GM21381 (cell line): Measurements from ENCODE around the gene HSPG2.
"Not testable (repeated sequence)": the region's sequence is repeated elsewhere in the genome, so short reads cannot be mapped to it uniquely, and the experiment has no call there.

Source experiments
- ATAC-seq: cut with Tn5 transposase; IDR thresholded peaks from one replicate; pipeline ENCODE4 v1.9.1; 2021; ENCODE audit warnings: mild to moderate bottlenecking, moderate library complexity; ENCODE audit not compliant: unreplicated experiment

The HSPG2 gene

DNA sequence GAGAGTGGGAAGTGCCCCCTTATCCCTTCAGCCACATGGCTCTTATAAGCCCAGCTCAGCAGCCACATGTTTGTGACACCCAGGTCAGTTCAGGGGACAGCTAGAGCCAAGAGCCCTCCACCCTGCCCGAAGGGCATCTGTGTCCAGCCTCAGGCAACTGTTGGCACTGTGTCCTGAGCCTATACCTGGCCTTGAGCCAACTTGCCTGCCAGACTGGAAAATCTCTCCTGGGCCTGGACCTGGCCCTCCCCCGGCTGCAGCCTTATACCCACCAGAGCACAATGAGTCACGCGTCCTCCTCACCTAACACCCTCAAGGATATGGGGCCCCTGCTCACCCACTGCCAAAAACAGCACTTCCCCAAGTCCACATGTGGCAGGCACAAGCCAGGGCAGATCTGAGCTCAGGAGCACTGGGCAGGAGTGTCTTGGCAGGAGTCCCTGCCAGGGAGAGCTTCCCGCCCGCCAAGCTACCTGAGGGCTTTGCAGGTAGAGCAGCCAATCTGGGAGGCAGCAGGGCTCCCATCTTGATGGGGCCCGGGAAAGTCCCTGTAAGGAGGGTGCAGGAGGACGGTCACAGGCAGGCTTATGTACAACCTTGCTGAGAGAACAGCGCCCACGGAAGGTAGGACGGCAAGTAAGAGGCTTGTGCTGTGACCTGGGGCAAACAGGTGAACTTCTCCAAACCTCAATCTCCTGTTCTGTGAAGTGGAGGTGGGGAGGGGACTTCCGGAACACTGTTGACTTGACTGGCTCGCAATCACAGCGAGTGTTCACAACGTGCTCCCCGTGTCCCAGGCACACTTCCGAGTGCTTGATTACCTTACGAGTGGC lies 19.8 kb upstream of the HSPG2 start:
- no peak for ATAC-seq

DNA sequence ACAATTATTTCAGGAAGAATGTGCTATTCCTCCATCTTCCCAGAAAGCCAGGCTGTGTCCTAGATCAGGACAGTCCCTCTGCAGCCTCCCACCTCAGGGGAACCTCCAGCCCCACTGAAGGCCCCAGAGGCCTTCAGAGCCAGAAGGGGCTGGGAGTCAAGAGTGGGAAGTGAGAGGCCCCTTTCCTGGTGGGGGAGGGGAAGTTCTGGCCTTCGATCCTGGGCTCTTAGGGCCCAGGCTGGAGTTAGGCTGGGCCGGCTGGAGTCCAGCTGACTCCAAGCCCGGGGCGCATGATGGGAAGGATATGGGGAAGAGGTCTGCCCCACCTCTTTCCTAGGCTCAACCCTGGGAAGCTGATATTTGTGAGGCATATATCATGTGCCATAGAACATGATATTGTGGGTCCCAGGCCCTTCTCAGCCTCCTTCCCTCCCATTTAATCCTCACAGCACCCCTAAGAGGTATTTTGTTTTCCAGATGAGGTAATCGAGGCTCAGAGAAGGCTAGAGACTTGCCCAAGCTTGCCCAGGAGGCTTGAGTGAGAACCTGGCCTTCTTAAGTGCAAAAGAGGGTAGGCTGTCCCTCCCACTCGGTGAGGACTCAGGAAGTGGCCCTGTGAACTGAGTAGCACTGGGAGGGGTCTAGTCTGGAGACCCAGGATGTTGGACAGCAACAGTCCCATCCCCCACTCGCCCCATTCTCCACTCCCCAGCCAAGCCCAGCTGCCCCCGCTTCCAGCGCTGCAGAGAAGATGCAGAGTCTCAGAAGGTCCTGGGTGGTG lies 18.6 kb upstream of the HSPG2 start:
- no peak for ATAC-seq

DNA sequence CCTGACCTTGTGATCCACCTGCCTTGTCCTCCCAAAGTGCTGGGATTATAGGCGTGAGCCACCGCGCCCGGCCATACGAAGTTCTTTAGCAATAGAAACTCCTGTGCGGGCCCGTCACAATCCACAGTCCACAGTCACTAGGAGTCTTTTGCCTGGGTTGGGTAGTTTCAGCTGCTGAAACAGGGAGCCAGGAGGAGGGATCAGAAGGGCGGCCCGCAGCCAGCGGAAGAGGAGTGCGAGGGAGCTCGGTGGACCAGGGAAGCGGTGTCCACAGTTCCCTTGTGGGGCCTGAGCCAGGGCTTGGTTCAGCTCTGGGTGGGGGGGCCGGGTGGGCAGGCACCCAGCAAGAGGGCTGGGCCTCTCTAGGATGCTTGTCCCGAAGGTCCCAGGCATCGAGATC lies 17.9 kb upstream of the HSPG2 start:
- ATAC-seq: no peak

DNA sequence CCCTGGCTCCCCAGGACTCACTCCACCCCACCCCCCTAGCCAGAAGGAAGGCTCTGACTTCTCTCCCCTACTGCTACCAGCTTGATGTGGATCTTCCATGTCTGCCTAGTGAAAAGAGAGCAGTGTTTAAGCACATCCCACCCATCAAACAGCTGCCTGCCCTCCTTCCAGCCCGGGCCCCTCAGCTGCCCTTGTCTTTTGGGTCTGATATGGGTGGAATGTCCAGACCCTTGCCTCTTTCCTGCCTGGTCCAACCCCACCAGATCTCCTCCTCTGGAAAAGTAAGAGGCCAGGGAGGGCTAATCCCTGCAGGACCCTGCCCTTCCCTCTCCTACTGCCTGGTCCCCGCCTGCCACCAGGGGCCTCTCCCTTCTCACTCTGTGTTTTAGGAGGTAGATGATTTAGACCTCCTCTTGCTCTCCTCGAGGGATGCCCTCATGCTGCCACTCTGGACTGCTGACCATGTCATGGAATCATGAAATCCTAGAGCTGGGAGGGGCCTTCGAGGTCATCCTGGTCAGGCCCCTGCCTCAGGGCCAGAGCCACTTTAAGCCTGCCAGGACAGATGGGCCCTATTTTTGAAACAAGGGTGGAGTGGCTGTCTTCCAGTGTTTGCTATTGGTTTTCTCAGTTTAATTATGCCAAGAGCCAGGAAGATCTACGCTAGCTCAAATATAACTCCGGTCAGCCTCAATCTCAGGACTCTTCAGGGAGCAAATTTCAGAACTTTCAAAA lies 15.8 kb upstream of the HSPG2 start:
- ATAC-seq: no peak

DNA sequence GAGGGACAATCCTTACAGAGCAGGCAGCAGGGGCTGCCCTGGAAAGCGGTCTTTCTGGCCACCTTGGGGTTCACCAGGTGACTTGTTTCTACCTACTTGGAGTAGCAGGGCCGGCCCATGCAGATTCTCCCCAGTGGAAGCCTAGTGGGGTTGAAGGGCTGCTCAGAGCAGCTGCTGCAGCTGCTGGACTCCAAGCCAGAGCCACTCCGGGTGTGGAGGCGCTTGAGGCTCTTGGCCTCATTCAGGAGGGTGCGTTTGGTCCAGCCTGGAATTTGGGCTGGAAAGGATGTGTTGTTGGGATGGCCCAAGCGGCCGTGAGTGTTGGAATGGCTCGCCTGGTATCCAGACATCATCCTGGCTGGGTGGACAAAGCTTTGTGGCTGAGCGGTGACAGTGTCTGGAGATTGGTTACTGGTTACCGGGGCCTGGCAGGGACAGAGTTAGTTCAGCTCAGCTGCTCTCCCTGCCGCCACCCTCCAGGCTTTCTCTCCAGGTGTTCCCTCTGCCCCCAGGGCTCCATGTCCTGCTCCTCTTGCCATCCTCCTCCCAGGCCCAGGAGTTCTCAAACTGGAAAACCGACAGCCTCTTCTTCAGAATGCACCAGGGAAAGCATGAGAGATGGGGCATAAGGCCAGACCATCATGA lies 14.2 kb upstream of the HSPG2 start:
- ATAC-seq: no peak

DNA sequence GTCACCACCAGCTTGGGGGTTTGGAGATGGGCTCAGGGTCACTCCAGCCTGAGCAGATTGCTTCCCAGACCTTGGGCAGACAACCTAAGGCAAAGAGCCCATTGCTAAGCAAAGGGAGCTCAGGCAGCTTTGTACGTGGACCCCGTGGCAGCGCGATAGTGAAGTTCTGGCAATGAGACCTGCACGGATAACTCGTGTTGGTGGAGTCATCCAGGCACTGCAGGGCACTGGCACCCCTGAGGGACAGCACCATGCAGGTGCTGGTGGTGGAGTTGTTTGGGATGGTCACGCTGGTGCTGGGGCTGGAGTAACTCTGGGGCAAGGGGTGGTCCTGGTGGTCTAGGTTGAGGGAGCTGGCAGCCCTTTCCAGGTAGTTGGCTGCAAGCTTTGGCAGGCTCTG lies 13.6 kb upstream of the HSPG2 start:
- no peak for ATAC-seq

DNA sequence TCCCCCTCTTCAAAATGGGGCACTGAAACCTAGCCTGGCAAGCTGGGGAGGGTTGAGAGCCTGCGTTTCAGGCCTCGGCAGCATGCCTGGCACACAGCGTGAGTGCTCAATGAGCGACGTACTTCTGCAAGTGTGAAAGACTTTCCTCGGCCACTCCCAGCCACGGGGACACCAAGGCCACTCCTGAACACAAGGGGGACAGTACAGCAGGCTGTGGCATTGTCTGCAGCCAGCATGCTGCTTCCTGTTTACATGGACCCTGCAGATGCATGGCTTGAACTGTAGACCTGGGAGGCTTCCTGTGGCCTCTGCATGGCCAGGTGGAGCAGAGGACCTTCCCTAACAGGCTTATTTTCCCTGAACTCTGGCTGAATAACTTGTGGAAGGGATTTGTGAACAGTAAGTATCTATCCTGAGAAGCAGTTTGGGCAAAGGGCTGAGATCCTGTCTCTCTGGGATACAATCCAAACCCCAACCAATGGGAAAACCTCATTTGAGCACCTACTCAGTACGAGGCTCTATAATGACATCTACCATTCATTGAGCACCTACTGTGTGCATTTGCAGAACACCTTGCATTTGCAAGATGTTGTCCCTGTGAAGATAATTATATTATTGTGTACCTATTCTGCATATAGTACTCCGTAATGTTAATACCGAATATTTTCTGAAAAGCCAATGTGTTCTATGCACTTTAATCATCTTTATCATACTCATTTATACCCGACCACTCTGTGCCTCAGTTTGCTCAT lies 9.9 kb upstream of the HSPG2 start:
- no peak for ATAC-seq

DNA sequence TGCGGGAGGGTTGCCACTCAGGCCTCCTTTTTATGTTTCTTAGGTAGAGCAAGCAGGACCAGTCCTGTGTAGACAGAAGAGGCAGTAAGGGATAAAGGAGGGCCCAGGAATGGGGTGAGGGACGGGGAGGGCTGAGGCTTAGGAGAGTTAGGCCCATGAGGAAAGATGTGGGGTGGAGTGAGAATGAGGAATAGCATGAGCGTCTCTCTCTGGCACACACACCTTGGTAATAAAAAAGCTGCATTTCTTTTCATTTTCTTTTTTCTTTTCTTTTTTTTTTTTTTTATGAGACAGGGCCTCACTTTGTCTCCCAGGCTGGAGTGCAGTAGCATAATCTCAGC lies 7.6 kb upstream of the HSPG2 start:
- no peak for ATAC-seq

DNA sequence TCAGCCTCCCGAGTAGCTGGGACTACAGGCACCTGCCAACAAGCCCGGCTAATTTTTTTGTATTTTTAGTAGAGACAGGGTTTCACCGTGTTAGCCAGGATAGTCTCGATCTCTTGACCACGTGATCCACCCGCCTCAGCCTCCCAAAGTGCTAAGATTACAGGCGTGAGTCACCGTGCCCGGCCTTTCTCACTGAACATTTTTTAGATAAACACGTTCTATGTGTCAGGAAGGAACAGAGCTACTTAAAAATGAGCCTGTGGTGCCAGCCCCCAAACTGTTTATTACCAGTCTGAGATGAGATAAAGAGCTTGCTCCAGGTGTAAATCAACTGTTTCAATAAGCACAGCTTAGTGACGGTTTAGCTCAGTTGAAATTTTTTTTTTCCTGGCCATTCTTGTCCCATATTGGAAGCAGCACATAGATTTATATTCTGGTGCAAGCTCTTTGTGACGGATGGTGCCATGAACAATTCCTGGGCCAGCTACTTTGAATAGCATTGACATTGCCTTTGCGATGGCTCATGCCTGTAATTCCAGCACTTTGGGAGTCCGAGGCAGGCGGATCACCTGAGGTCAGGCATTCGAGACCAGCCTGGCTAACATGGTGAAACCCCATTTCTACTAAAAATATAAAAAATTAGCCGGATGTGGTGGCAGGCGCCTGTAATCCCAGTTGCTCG lies 6.0 kb upstream of the HSPG2 start:
- ATAC-seq: not testable (repeated sequence)

DNA sequence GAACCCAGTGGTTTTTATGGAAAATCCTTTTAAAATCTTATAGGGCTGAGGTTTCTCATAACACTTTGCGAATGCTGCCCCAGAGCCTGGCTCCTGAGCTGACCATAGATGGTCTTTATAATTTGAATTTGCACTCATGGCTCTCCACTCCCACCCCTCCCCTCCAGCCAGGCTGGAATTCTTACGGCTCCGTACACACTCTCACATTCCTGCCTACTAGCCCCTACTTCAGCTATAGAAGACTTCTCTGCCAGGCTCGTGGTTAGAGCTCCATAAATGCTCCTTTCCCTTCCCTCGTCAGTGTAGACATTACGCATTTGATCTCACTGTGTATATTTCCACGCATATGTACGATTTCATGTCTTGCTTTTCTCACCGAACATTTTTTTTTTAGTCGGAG lies 5.4 kb upstream of the HSPG2 start:
- no peak for ATAC-seq

DNA sequence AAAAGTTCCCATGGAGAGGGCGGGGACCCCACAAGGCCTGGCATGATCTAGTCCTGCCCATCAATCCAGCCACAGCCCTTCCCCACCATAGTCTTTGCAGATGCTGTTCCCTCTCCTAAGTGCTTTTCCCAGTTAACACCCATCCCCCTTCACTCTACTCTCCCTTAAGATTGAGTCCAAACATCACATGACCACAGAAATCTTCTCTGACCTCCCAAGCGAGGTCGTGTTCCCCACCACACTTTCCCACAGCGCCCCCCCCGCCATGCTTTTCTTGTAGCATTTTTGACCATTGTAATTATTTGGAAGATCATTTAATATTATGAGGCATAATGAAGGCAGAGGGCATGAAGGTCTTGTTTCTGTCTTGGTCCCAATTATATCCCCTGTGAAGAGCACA lies 4.3 kb upstream of the HSPG2 start:
- ATAC-seq: no peak

DNA sequence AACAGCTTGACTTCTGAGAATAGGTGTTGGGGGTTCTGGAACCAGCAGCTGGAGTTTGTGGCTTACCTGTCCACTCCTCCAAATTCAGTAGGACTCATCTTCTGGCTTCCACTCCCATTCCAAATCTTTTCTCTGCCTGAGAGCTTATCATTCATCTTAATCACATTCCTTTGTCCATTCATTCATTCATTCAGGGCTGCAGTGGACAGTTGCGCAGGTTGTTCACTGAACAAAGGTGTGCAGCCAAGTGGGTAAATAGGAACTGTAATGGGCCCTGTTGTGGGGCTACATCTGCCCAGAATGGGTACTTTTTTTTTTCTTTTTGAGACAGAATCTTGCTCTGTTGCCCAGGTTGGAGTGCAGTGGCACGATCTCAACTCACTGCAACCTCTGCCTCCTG lies 3.4 kb upstream of the HSPG2 start:
- ATAC-seq: no peak

DNA sequence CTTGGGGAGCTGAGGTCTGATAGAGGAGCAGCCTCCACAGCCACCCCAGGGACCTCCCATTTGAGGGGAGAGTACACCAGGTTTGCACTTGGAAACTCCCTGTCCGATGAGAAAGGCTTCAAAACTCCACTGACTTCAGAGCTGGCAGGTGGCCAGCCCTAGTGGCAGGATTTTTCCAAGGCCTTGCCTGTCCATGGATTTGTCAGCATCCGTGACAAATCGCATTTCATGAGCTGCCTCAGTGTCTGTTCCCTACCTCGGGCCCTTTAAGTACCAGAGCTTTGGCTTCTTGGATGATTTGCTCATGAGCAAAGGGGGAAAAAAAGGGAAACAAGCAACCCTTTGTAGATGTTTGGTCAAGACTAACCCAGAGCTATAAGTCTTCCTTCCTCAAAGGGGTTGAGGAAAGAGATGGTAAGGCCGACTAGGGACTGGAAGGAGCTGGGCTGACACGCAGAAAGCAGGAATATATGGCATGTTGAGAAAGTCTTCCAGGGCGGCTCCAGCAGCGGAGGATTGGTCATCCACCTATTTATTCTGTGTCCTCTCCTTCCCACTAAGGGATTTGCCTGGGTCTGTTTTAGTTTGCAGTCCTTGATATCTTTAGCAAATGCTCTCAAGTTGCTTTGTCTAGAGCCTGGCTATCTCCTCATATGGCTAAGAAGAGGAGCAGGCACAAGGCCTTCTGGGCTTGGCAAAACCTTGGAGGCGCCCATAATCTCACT lies 2.7 kb upstream of the HSPG2 start:
- ATAC-seq: no peak

DNA sequence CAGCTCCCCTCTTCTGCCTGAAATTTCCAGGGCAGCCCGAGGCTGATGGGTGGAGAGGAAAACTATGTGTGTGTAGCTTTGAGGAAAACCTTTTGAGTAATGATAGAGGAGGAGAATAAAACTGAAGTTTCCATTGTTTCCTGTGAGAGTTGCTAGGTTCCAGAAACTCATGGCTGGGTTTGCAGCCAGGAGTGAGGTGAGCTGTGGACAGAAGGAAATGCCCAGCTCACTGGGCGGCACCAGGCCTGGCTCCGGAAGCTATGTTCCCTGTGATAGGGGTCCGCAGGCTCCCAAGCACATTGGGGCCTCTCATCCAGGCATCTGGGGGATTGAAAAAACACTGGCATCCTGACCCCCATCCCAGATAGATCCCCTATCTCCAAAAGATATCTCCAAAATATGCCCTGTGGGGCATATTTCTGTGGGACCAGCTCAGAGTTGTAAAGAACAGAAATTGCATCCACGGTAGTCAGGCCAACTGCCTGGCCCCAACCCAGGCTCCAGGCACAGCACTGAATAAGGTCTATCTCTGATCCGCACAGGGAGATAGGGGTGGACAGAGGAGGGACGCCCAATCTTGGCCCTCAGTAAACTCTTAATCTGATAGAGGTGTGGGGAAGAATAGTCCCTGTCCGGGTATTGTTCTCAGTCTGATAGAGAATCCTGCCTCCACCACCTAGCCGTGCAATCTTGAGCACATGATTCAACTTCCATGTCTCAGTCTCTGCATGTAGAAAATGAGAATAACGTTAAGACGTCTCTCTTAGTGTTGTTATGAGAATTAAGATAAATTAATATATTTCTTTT lies 1.8 kb upstream of the HSPG2 start:
- no peak for ATAC-seq

DNA sequence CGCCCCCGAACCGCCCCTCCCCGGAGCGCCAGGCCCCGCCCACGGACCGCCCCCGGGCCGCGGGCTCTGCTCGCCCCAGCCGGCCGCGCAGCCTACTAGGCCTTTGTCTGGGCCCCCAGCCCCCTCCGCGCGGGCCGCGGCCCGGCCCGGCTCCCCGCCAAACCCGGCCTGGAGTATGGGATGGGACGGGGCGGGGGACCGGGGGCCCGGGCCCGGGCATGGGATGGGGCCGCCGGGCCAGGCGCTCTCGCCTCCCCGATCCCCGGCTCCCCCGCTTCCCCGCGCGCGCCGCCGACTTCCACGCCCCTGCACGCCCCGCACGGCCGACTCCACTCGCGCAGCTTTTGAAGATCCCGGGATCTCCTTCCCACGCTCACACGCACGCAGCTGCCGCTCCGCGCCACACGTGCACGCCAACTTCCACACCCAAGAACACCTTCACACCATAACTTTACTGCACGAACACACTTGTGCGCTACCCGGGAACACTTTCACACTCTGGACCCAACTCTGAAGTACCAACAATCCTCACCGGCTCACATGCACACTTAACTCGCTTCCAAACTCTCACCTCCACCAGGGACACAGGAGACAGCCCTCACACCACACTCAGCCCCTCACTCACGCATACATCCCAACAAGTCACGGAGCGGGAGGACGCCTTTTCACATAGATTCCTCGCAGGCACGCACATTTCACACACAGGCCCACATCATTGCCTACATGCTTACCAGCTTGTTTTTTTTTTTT lies 437 bp upstream of the HSPG2 start:
- peak; percentile 69 for ATAC-seq

DNA sequence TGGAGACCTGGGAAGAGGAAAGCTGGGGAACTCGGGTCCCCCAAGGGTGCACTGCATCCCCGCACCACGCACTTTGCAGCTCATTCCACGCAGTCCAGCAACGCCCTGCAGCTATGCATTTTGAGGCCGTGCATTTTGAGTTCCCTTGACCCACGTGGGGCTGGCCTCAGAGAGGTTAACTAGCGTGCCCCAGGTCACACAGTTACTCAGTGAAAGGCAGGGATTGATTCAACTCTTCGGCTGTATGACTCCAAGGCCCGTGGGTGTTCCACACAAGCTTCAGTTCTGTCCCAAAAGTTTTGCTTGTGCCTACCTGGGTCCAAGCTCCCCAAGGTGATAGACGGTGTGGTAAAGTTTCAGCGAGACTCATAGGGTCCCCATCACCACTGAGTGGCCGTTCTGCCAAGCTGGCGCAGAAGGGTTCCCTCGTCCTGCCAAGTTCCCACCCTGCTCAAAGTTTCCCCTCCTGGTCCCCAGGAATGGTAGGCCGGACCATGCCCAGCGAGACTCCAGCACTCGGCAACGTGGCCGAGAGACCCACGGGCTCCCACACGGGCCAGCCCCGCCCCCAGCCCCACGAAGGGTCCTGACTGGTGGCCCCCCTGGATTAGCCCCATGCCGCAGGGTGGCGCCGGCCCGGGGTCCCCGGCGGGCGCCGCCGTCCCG lies 611 bp downstream of the HSPG2 start:
- no peak for ATAC-seq

DNA sequence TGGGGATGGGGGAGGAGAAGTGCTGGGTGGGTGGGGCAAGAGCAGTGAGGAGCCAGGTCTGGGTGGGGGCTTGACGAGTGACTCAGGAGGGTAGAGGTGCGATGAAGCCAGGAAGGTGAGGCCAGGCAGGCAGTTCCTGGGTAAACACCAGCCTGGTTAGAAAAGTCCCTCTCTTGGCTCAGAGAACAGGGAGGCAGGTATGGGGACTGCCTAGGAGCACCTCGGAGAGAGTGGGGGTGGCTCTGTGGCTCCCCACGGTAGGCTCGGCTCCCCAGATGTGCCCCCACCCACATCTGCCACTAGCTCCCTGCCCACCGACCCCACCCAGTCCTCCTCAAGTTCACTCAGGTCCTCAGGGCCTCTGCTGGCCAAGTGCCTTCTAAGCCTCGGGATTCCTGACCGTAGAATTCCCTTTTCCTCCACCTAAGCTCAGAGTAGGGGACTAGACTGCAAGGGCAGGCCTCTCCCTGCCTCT lies 1.2 kb downstream of the HSPG2 start:
- no peak for ATAC-seq
